Measurements from ENCODE around the gene BLMH. TPM values are rescaled to one million over a fixed set of nuclear protein-coding genes. Genes with fewer than 3 reads are reported as not detected.

The BLMH gene
- total and polyA plus RNA-seq, 2 donors from 2014 or later = 30.5 to 32.5 TPM

GRCh38 chr17:30228011-30228410, 63.7 kb downstream of the BLMH start:
- DNase-seq (no peak), FAIRE-seq (no peak)
- H3K27ac ChIP-seq (ENCODE audit: low read depth in 2 of 2, low read length in 2 of 2) = no peak overlapping the region
- H3K4me1 ChIP-seq (ENCODE audit: control insufficient read depth in 2 of 3, insufficient read depth in 2 of 3, low read depth in 1 of 3, low read length in 3 of 3) = no peaks in the 10 kb centered on the region
- no peaks in the 10 kb centered on the region for H3K36me3 ChIP-seq (ENCODE audit: control insufficient read depth in 2 of 3, insufficient read depth in 3 of 3, low read length in 3 of 3)
- no peak overlapping the region for H3K9ac ChIP-seq (ENCODE audit: low read length in 3 of 3)
- no peaks in the 10 kb centered on the region for H3K9me3 ChIP-seq (ENCODE audit: control insufficient read depth in 2 of 3, insufficient read depth in 1 of 3, low read length in 3 of 3)
- H3K27me3 ChIP-seq (ENCODE audit: control insufficient read depth, insufficient read depth, low read length) = no peaks in the 10 kb centered on the region
- no peak overlapping the region for H3K4me3 ChIP-seq (ENCODE audit: low read length in 3 of 3)
- intact Hi-C loops (cut with DNase I) = no loop called here
- TF ChIP-seq CTCF (IDR thresholded peaks at IDR 0.05; ENCODE audit: borderline replicate concordance, extremely low read depth, insufficient read depth) = no peak

- H3K36me3 ChIP-seq (ENCODE audit: control insufficient read depth in 2 of 3, insufficient read depth in 3 of 3, low read length in 3 of 3) = no peaks in the 10 kb centered on the region
- H3K4me3 ChIP-seq (ENCODE audit: low read length in 3 of 3) = no peak overlapping the region
- DNase-seq (no peak), FAIRE-seq (no peak)
- H3K27me3 ChIP-seq (ENCODE audit: control insufficient read depth, insufficient read depth, low read length) = no peaks in the 10 kb centered on the region
- H3K9ac ChIP-seq (ENCODE audit: low read length in 3 of 3) = no peak overlapping the region
- no peaks in the 10 kb centered on the region for H3K9me3 ChIP-seq (ENCODE audit: control insufficient read depth in 2 of 3, insufficient read depth in 1 of 3, low read length in 3 of 3)
- no peak overlapping the region for H3K27ac ChIP-seq (ENCODE audit: low read depth in 2 of 2, low read length in 2 of 2)
- TF ChIP-seq CTCF (IDR thresholded peaks at IDR 0.05; ENCODE audit: borderline replicate concordance, extremely low read depth, insufficient read depth) = no peak
- no peaks in the 10 kb centered on the region for H3K4me1 ChIP-seq (ENCODE audit: control insufficient read depth in 2 of 3, insufficient read depth in 2 of 3, low read depth in 1 of 3, low read length in 3 of 3)
- intact Hi-C loops (cut with DNase I) = no loop called here
Measured at GRCh38 chr17:30226878-30227277, 64.9 kb downstream of the BLMH start.

GRCh38 chr17:30225919-30226553, 65.7 kb downstream of the BLMH start:
- Histone ChIP-seq H3K9me3 (ENCODE audit: control insufficient read depth in 2 of 3, insufficient read depth in 1 of 3, low read length in 3 of 3) (no peaks in the 10 kb centered on the region), H3K27ac (ENCODE audit: low read depth in 2 of 2, low read length in 2 of 2) (no peak overlapping the region), H3K36me3 (ENCODE audit: control insufficient read depth in 2 of 3, insufficient read depth in 3 of 3, low read length in 3 of 3) (no peaks in the 10 kb centered on the region), H3K4me3 (ENCODE audit: low read length in 3 of 3) (no peak overlapping the region), H3K27me3 (ENCODE audit: control insufficient read depth, insufficient read depth, low read length) (no peaks in the 10 kb centered on the region), H3K9ac (ENCODE audit: low read length in 3 of 3) (no peak overlapping the region), H3K4me1 (ENCODE audit: control insufficient read depth in 2 of 3, insufficient read depth in 2 of 3, low read depth in 1 of 3, low read length in 3 of 3) (no peaks in the 10 kb centered on the region)
- peak in 2 of 5 donors; percentile 40 to 48 for DNase-seq
- TF ChIP-seq CTCF (IDR thresholded peaks at IDR 0.05; ENCODE audit: borderline replicate concordance, extremely low read depth, insufficient read depth) = no peak
- intact Hi-C loops (cut with DNase I) = no loop called here
- no peak for FAIRE-seq

GRCh38 chr17:30225112-30225511, 66.6 kb downstream of the BLMH start:
- no peaks in the 10 kb centered on the region for H3K9me3 ChIP-seq (ENCODE audit: control insufficient read depth in 2 of 3, insufficient read depth in 1 of 3, low read length in 3 of 3)
- no peak for FAIRE-seq

More at GRCh38 chr17:30225112-30225511, 66.6 kb downstream of the BLMH start:
- Histone ChIP-seq H3K27me3 (ENCODE audit: control insufficient read depth, insufficient read depth, low read length) (no peaks in the 10 kb centered on the region), H3K9ac (ENCODE audit: low read length in 3 of 3) (no peak overlapping the region), H3K27ac (ENCODE audit: low read depth in 2 of 2, low read length in 2 of 2) (no peak overlapping the region), H3K36me3 (ENCODE audit: control insufficient read depth in 2 of 3, insufficient read depth in 3 of 3, low read length in 3 of 3) (no peaks in the 10 kb centered on the region), H3K4me1 (ENCODE audit: control insufficient read depth in 2 of 3, insufficient read depth in 2 of 3, low read depth in 1 of 3, low read length in 3 of 3) (no peaks in the 10 kb centered on the region), H3K4me3 (ENCODE audit: low read length in 3 of 3) (no peak overlapping the region)
- no peak for TF ChIP-seq CTCF (IDR thresholded peaks at IDR 0.05; ENCODE audit: borderline replicate concordance, extremely low read depth, insufficient read depth)
- DNase-seq = no peak
- intact Hi-C loops (cut with DNase I) = no loop called here
